Putamen (tissue), 1 donor: Measurements from ENCODE around the gene C16orf90.
"Not testable (repeated sequence)": the region's sequence is repeated elsewhere in the genome, so short reads cannot be mapped to it uniquely, and the experiment has no call there.

Experiments
- DNase-seq: peaks from one replicate; pipeline ENCODE4 v3.0.0-alpha.2; 2016; ENCODE audit warnings: low spot score

Gene C16orf90

DNA sequence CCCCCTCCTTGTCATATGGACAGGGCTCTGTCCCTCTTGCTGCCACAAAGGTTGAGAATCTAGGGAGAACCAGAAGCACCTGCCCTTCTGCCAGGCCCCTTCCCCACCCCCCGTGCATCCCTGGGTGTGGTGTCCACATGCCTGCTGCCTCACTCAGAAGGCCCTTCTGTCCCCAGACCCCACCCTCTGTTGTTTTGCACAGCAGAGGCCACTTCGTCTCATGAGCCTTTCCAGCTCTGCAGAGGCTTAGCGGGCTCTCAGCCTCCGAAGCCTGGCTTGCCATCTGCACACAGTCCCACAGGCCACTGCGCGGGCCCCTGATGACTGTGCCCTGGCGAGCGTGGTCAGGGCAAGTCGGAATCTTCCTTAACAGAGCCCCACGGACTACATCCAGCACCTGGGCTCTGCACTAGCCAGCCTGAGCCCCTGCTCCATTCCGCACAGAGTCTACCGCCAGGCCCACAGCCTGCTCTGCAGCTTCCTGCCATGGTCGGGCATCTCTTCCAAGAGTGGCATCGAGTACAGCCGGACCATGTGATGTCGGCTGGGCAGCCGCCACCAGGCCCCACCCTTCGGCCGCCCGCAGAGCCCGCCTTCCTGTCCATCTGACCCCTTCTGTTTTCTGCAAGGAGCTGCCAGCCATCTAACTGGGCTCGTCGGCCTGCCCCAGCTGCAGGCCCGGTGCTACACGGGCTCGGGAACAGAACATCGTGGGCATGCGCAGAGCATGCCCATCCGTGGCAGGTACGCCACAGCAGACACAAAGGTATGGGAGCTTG lies 10.8 kb downstream of the C16orf90 start:
- no peak for DNase-seq

DNA sequence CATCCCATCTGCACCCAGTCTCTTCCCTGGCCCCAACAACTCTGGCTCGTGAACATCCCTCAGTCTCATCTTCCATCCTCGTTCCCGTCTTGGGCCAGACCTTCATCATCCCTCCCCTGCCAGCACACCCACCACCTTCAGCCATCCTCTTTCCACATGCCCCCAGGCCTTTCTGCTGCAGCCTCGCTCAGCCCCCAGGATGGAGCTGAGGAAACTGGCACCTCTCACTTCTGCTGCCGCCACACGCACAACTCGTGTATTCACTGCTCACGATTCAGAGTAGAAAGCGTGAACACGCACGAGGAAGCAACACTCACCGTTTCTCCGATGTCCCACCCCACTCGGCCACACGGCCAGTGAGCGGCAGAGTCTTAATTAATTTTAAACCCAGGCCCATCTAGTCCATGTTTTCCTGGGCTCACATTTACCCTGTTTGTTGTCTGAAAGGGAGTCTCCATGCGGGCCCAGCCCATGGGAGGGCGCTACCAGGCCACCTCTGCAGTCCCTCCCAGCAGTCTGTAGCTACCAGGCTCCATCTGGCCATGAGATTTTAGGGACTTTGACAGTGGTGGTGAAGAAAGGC lies 12.5 kb downstream of the C16orf90 start:
- no peak for DNase-seq

DNA sequence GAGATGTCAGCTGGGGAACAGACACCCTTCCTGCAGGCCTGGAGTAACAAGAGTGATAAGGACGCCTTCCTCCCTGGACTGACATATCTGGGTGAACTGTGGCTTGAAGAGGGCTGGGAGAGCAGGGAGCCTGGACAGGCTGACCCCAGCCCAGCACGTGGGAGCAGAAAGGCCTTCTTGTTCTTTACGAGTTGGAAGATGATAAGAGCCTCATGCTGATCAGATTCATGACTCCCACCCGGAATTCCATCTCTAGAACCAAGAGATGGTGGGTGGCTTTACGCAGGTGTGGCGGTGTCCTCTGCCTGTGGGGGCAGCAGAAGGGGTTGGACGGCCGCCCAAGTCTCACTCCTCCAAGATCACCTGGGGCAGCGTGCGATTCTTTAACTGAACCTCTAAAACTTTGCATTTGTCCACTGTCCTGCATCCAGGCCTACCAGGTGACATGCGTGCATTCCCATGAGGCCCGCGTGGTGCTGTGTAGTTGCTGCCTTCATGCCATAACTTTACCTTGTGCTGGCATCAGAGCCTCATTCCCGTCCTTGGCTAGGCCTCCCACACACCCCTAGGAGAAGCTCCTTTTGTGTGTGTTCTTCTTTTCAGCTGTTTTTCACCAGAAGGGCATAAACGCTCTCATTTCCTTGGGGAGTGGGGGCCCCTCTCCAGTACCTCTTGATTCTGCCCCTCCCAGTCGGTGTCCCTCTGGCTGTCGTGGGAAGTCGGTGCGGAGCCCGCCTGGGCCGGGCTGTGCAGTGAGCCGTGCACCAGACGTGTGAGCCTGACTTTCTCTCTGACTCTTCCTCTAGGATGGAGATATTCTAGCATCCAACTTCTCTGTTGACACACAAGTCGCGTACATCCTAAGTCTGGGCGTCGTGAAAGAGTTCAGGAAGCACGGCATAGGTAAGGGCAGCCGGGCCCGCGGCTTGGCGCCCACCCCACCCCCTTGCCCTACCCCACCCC lies 13.3 kb downstream of the C16orf90 start:
- DNase-seq: no peak

DNA sequence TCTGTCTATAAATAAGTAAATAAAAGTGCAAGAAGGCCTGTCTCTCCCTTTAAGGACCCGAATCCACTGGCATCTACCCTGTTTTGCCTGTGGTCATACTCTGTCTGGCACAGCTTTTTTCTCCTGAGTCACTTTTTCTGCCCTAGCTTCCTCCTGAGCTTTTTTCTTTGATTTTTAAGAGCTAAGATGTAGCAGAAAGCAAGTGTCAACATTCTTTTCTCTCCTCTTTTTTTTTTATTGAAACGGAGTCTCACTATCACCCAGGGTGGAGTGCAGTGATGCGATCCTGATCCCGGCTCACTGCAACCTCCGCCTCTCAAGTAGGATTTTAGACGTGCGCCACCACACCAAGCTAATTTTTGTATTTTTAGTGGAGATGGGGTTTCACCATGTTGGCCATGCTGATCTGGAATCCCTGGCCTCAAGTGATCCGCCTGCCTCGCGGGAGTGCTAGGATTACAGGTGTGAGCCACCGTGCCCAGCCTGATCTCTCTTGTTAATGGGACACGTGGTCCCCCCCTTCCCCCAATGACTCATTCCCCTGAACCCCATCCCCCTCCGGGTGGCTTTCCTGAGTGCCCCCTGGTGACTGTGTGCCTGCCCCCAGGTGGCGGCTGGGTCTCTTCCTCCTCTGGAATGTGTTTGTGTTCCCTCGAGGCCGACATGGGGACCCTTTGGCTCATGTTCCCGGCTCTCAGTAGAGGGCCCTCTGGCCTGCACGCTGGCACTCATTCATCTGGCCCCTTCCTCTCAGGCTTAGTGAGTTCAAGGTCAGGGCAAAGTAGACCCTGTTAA lies 14.2 kb downstream of the C16orf90 start:
- DNase-seq: no peak

DNA sequence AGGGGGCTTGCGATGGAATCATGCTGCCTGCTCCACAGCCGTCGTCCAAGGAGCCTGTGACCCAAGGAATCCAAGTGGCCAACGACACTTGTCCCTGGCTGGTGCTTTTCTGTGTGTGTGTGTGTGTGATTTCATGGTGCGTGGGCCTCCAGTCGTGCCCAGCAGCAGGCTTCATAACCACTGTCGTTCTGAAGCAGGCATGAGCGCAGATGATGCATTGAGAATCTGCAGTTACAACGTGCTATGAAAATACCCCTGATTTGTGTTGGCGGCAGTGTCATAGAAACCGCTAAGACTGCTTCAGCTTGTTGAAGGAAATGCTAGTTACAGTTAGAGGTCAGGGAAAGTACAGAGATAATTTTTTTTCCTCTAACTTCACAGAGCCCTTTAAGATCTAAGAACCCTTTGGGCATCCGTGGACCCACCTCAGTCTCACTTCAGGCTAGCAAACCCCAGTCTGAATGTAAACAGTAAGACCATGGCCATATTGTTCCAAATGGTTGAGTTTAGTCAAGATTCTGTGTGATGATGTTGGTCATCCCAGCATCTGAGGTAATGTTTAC lies 15.6 kb downstream of the C16orf90 start:
- DNase-seq: no peak

DNA sequence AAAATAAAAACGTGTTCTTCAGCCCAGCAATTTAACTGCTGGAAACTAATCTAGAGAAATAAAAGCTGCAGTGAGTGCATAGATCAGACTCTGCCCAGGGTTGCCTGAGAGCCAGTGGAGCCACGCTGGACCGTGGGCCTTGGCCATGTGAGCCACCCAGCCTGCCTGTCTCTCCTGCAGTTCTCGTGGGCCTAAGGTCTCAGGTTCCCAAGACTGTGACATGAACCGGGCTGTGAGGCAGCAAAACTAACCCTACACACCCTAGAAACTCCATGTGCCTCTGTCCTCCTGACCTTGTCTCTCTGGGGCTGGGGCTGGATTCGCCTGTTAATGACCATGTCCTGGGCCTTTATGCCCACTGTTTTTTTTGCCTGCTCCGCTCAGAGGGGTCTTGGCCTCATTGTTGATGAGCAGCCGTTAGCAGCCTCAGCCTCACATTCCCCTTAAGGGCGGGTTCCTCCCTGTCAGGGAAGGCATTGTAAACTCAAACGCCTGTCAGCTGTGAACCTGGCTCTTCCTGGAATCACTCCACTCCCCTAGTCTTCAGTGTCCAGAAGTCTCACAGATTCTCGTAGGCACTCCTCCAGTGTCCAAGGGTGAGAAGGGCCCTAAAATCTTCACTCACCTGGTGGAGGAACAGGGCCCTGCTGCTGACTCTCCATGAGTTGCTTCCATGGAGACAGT lies 16.9 kb downstream of the C16orf90 start:
- no peak for DNase-seq

DNA sequence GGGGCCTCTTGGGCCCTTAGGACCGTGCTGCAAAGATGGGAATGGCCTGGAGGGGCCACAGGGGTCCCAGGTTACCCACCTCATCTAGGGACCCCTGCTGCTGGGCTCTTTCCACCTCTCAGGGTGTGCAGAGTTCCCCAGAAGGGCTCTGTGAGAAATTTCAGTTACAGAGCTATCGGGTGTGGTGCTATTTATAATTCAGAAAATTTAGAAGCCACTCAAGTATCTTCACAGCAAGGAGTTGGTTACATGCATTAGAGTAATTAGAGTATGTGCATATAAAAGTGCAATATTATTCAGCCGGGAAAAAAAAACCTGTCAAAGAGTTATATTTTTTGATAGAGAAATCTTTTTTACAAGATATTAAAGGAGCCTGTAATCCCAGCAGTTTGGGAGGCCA lies 18.9 kb downstream of the C16orf90 start:
- no peak for DNase-seq

DNA sequence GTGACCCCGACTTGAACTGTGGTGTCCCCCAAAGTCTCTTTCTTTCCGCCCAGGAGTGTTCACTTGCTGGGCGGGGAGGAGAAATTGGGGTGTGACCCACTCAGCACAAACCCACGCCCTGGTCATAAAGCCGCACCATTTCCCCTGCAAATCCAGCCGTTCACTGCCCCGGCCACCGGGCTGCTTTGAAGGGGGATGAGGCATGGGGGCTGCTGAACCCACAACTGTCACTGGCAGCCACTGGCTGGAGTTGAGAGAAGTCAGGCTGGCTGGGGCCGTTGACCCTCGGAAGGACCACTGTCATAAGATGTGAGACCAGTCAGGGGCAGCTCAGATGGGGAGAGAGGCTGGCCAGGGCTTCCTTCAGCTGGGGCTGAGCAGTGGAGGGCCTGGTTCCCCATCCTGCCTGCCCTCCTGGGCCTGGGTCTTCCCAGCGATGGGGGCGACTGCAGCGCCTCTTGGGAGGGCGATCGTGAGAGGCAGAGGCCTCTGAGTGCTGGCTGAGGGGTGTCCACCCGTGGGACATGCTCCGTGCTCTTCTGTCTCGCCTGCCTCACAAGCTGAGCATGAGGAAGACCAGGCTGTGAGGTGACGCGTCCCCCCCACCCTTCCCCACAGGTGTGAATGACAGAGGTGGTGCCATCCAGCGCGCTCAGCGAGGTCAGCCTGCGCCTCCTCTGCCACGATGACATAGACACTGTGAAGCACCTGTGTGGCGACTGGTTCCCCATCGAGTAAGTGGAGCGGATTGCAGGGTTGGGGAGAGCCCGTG lies 19.5 kb downstream of the C16orf90 start:
- DNase-seq: no peak

DNA sequence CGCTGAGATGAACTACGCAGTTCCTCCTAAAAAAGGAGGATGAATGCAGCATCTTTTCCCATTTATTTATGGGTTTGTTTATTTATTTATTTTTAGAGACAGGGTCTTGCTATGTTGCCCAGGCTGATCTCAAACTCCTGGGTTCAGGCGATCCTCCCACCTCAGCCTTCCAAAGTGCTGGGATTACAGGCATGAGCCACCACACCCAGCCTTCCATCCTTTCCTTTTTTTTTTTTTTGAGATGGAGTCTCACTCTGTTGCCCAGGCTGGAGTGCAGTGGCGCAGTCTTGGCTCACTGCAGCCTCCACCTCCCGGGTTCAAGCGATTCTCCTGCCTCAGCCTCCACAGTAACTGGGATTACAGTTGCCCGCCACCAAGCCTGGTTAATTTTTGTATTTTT lies 20.4 kb downstream of the C16orf90 start:
- DNase-seq: not testable (repeated sequence)

DNA sequence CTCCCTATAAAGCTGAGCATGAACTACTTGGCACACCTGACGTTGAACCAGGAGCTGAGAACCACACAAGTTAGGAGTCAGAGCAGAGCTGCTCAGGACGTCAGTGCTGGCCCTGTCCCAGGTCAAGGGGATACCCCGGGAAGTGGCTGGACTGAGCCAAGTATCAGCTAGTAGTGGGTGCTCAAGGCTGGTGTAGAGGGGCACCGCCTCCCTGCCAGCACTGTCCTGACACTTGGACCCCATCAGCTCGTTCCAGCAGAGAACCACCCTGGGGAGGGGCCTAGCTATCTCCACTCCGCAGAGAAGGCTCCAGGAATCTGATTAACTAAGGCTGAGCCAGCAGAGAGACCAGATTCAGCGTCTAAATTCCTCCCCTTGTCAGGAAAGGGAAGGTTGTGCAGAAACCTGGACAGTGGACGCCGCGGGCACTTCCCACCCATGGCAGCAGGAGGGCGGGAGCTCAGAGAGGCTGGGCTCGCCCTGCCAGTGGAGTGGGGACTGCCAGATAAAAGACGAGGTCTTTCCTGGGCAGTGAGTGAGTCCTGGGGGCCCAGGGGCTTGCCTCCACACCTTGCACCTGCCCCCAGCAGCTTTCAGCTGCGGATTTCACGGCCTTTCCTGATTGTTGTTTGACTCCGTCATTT lies 21.0 kb downstream of the C16orf90 start:
- no peak for DNase-seq

DNA sequence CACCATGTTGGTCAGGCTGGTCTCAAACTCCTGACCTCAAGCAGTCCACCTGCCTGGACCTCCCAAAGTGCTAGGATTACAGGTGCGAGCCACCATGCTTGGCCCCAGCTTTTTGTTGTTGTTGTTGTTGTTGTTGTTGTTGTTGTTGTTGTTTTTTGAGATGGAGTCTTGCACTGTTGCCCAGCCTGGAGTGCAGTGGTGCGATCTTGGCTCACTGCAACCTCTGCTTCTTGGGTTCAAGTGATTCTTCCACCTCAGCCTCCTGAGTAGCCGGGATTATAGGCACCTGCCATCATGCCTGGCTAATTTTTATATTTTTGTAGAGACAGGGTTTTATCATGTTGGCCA lies 21.7 kb downstream of the C16orf90 start:
- not testable (repeated sequence) for DNase-seq

DNA sequence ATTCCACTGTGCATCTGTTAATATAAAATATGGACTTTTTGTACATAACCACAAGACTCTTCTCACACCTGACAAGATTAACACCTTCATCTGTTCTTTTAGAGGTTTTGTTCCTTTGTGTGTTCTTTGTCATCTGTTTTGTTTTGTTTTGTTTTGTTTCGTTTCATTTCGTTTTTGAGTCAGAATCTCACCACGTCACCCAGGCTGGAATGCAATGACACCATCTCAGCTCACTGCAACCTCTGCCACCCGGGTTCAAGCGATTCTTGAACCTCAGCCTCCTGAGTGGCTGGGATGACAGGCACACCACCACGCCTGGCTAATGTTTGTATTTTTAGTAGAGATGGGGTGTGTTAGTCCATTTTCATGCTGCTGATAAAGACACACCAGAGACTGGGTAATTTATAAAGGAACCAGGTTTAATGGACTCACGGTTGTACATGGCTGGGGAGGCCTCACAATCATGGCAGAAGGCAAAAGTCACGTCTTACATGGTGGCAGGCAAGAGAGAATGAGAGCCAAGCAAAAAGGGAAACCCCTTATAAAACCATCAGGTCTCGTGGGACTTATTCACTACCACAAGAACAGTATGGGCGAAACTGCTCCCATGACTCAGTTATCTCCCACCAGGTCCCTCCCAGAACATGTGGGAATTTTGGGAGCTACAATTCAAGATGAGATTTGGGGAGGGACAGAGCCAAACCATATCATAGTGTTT lies 22.3 kb downstream of the C16orf90 start:
- DNase-seq: no peak

DNA sequence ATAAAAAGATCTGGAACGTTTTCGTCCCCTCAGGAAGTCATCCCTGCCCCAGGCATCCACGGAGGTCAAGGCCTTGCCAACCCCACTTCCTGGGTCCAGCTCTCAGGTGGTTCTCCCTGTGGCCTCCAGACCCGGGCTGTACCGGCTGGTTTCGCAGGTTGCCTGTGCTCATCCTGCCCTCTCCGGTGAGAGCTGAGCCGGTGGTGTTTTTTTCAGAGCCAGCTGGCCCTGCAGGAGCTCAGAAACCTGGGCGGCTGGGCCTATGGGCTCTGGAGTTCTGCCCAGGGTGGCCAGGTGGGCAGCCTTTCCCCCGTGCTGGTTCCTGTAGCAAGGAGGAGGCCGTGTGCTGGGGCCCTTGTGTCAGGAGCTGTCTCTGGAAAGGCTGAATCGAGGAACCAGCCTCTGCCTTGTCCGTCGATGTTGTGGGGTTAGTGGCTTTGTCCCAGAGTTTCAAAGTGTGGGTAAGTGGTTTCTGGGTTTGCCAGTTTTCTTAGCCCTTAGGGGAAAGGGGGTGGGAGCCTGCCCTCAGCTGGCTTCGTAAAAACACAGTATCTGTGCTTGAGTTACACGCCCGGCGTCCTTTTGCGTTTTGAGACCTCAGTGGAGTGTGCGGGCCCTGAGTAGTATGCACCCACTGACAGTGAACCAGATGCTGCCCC lies 23.6 kb downstream of the C16orf90 start:
- no peak for DNase-seq

DNA sequence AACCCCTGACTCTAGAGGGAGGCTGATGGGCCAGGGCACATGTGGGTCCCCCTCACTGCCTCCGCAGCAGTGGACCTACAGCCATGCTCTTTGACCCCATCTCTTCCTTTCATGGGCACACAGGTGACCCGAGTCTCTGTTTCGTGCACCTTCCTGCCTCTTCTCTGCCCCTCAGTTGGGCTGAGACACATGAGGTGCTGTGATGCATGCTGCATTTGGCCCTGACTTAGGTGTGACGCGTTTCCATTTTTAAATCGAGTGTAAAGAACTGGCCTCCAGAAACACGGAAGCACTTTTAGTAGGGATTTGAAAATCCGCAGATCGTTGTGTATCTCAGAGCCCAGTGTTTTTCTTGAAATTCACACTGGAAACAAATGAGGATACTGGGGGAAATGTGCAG lies 24.6 kb downstream of the C16orf90 start:
- DNase-seq: no peak

DNA sequence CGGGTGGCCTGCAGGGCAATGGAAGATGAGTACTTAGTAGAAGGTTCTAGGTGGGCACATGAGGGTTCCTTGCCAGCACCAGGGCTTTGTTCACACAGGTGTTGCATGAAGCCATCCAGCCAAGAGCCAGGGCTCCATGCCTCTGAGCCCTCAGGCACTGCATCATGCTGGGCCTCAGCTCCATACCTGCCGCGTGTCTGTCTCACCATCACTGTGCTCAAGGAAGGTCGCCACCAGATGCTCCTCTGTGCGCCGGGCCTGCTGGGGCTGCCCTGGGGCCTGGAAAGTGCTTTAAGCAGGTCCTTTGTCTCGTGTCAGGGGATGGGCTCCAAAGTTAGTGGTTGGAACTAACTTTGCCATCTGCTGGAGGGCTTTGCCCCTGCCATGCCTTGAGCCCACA lies 25.6 kb downstream of the C16orf90 start:
- DNase-seq: no peak

DNA sequence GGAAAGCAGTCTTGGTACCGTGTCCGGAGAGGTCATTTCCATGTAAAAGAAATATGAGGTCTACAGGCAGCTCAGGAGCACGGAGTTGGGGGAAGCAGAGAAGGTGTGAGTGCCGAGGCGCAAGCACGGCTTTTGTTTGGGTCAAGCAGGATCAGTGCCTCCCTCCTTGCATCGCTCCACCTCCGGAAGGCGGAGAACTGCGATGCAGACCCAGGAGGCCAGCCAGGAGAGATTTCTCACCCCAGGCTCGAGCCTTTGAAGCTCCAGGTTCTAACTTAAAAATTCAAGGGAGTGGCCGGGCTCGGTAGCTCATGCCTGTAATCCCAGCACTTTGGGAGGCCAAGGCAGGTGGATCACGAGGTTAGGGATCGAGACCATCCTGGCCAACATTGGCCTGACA lies 26.8 kb downstream of the C16orf90 start:
- DNase-seq: no peak

DNA sequence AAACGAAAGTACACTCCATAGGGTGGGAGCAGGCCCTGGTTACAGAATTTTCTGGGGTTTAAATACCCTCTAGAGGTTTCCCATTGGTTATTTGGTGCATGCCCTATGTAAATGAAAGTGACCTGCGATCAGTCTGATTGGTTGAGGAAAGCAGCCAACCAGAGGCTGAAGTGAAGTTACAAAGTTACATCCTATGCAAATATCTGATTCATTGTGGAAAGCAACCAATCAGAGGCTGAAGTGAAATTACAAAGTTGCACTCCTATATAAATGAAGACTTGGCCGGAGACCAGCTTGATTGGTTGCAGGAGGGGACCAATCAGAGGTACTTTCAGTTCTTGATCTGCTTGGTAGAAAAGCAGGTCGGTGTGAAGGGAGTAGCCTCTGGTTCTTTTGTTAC lies 27.4 kb downstream of the C16orf90 start:
- no peak for DNase-seq

DNA sequence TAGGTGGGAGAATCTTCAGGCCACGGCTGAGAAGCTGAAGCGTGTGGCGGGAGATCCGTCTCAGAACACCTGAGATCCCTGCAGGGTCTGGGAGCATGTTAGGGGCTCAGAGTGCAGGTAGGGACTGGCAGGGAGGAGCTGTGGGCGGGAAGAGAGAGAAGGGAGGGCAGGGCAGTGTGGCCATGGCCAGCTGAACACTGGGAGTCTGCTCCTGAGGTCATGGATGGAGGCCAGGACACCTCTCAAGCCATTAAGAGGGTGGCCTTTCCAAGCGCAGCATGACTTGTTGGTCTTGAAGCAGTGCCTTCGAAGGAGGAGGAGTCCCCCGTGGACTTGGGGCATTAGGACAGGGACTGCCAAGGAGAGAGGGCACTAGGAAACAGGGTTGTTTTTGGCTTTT lies 28.1 kb downstream of the C16orf90 start:
- DNase-seq: no peak
